Measurements from ENCODE around the gene UBE2G1. TPM values are rescaled to one million over a fixed set of nuclear protein-coding genes. Genes with fewer than 3 reads are reported as not detected.
"Not testable (repeated sequence)": the region's sequence is repeated elsewhere in the genome, so short reads cannot be mapped to it uniquely, and the experiment has no call there.

The UBE2G1 gene
- polyA plus RNA-seq, 4 donors, result 42.9 to 70.2 (median 59.4) TPM

- DNase-seq (ENCODE audit: low read depth in 4 of 4, low spot score in 3 of 4), result no peak
Observed at GRCh38 chr17:4256952-4257351, 109.5 kb downstream of the UBE2G1 start.

- DNase-seq (ENCODE audit: low read depth in 4 of 4, low spot score in 3 of 4), result not testable (repeated sequence)
Observed at GRCh38 chr17:4255271-4255670, 111.2 kb downstream of the UBE2G1 start.

GRCh38 chr17:4250887-4251286 is 115.6 kb downstream of the UBE2G1 start:
- DNase-seq (ENCODE audit: low read depth in 4 of 4, low spot score in 3 of 4), result no peak

GRCh38 chr17:4249452-4250029 is 116.9 kb downstream of the UBE2G1 start:
- no peak for DNase-seq (ENCODE audit: low read depth in 4 of 4, low spot score in 3 of 4)

GRCh38 chr17:4248504-4249277 is 117.8 kb downstream of the UBE2G1 start:
- DNase-seq (ENCODE audit: low read depth in 4 of 4, low spot score in 3 of 4), result no peak

GRCh38 chr17:4247971-4248388 is 118.5 kb downstream of the UBE2G1 start:
- no peak for DNase-seq (ENCODE audit: low read depth in 4 of 4, low spot score in 3 of 4)

GRCh38 chr17:4247361-4247970 is 119.0 kb downstream of the UBE2G1 start:
- DNase-seq (ENCODE audit: low read depth in 4 of 4, low spot score in 3 of 4), result no peak

GRCh38 chr17:4246674-4247073 is 119.8 kb downstream of the UBE2G1 start:
- DNase-seq (ENCODE audit: low read depth in 4 of 4, low spot score in 3 of 4), result no peak

- DNase-seq (ENCODE audit: low read depth in 4 of 4, low spot score in 3 of 4), result no peak
Observed at GRCh38 chr17:4241535-4241934, 124.9 kb downstream of the UBE2G1 start.

GRCh38 chr17:4236456-4236855 is 130.0 kb downstream of the UBE2G1 start:
- DNase-seq (ENCODE audit: low read depth in 4 of 4, low spot score in 3 of 4), result no peak

GRCh38 chr17:4235372-4236279 is 130.8 kb downstream of the UBE2G1 start:
- no peak for DNase-seq (ENCODE audit: low read depth in 4 of 4, low spot score in 3 of 4)

- no peak for DNase-seq (ENCODE audit: low read depth in 4 of 4, low spot score in 3 of 4)
Observed at GRCh38 chr17:4234401-4234800, 132.1 kb downstream of the UBE2G1 start.

- no peak for DNase-seq (ENCODE audit: low read depth in 4 of 4, low spot score in 3 of 4)
Observed at GRCh38 chr17:4233668-4234258, 132.7 kb downstream of the UBE2G1 start.

GRCh38 chr17:4232168-4232813 is 134.2 kb downstream of the UBE2G1 start:
- no peak for DNase-seq (ENCODE audit: low read depth in 4 of 4, low spot score in 3 of 4)

- DNase-seq (ENCODE audit: low read depth in 4 of 4, low spot score in 3 of 4), result no peak
Observed at GRCh38 chr17:4229627-4230541, 136.6 kb downstream of the UBE2G1 start.

GRCh38 chr17:4221899-4222659 is 144.4 kb downstream of the UBE2G1 start:
- DNase-seq (ENCODE audit: low read depth in 4 of 4, low spot score in 3 of 4), result no peak

GRCh38 chr17:4221163-4221562 is 145.3 kb downstream of the UBE2G1 start:
- no peak for DNase-seq (ENCODE audit: low read depth in 4 of 4, low spot score in 3 of 4)

- DNase-seq (ENCODE audit: low read depth in 4 of 4, low spot score in 3 of 4), result no peak
Observed at GRCh38 chr17:4220655-4221054, 145.8 kb downstream of the UBE2G1 start.
